Transverse colon (tissue), 4 donors: Measurements from ENCODE around the gene AQP12B. TPM values are rescaled to one million over a fixed set of nuclear protein-coding genes. Genes with fewer than 3 reads are reported as not detected.

Source experiments
- DNase-seq: peaks from one replicate; pipeline ENCODE4 v3.0.0-alpha.2; 2019
- H3K27ac ChIP-seq, 4 donors: fragments of 200-600 bp; sonication (generic); 2 replicates each; pipeline ENCODE4 v1.5.1; 2016 to 2018; ENCODE audit warnings: inconsistent platforms in 4 of 4
- H3K27me3 ChIP-seq: fragments of 200-600 bp; sonication (generic); 2 replicates; pipeline ENCODE4 v1.5.1; 2017; ENCODE audit warnings: inconsistent platforms
- H3K36me3 ChIP-seq, 4 donors: fragments of 200-600 bp; sonication (generic); 2 replicates each; pipeline ENCODE4 v1.5.1; 2017 to 2019; ENCODE audit warnings: inconsistent platforms in 4 of 4
- H3K4me1 ChIP-seq, 4 donors: fragments of 200-600 bp; sonication (generic); 2 replicates each; pipeline ENCODE4 v1.5.1; 2017 to 2020; ENCODE audit warnings: inconsistent platforms in 4 of 4
- H3K4me3 ChIP-seq, 4 donors: fragments of 200-600 bp; sonication (generic); 1 replicate in 1 of 4; 2 replicates in 3 of 4; pipeline versions ENCODE4 v1.5.1 to v1.6.1; 2017 to 2019; ENCODE audit warnings: inconsistent platforms in 4 of 4
- H3K9me3 ChIP-seq, 2 donors: fragments of 200-600 bp; sonication (generic); 2 replicates each; pipeline ENCODE4 v1.5.1; 2017 to 2019; ENCODE audit warnings: inconsistent platforms in 2 of 2
- EP300 ChIP-seq: sonication (generic); formaldehyde crosslinking; IDR thresholded peaks from one replicate; pipeline ENCODE4 v1.6.1; 2017; ENCODE audit warnings: antibody characterized with exemption, low read depth
- POLR2A ChIP-seq: fragments of 450-650 bp; IDR thresholded peaks from one replicate; pipeline ENCODE4 v1.6.1; 2016; ENCODE audit warnings: antibody characterized with exemption, mild to moderate bottlenecking, moderate library complexity
- POLR2AphosphoS5 ChIP-seq, 3 donors: sonication (generic); formaldehyde crosslinking; IDR thresholded peaks; one replicate each; pipeline ENCODE4 v1.6.1; 2016; ENCODE audit warnings: antibody characterized with exemption in 3 of 3
- WGBS, 2 donors: methylation state at CpG; one replicate each; pipeline ENCODE4 v1.1.5; 2018; ENCODE audit warnings: low coverage in 1 of 2; 5-methylcytosine and 5-hydroxymethylcytosine counted together
- in situ Hi-C, 4 donors: fragments of 200-750 bp; cut with MboI; loops; one replicate each; pipeline versions ENCODE4 v1.15.0 to v1.15.1; 2017; ENCODE audit warnings: low sequenced_read_pairs in 3 of 4, low pct_ligation_motif_present in 1 of 4, low pct_unique_long_range_greater_than_20kb in 1 of 4
- intact Hi-C: fragments of 100-400 bp; cut with DNase I; formaldehyde crosslinking; loops from one replicate; pipeline ENCODE4 v1.15.1; 2023; ENCODE audit warnings: low total_unique reads
- total RNA-seq, 4 donors: library from RNA; depleted of rRNA; stranded (reverse); fragments of >200 nt; gene quantifications; one replicate each; pipeline ENCODE4 v1.1.0, GENCODE V29; 2016
- TF ChIP-seq, protein P1 (sequence below), 5 experiments: fragments of 200-600 bp in 3 of 5; fragments of 450-650 bp in 2 of 5; sonication (generic) in 3 of 5; IDR thresholded peaks; 1 replicate in 2 of 5; 2 replicates in 3 of 5; pipeline ENCODE4 v1.5.1; 2016 to 2017; ENCODE audit warnings: antibody characterized with exemption in 5 of 5, inconsistent platforms in 3 of 5, mild to moderate bottlenecking in 2 of 5, moderate library complexity in 1 of 5

The AQP12B gene
- total RNA-seq, 4 donors from 2014 or later = 0.55 to 1.5 TPM; not detected in 2

DNA sequence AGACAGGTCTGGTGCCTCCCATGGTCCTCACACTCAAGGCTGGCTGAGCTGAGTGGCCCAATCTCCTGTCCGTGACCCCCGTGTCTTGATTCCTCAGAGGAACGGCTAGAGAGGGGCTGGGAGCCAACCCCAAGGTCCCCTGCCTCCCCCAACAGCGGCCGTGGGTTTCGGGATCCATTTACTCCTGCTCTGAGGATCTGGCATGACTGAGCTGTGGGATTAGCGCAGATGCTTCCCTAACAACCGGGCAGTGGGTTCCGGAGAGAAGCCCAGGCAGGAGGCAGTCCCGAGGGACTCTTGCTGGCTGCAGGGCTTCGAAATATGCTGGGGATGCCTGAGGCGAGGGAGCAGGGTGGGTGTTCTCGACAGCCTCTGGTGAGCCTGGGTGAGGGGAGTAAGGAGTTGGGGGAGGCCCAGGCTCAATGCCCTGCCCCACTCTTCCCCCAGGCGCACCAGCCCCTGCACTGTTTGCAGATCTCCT lies 38.5 kb downstream of the AQP12B start:
- in situ Hi-C loops (no loop called here), intact Hi-C loops (no loop called here)
- Histone ChIP-seq H3K27ac (no peak overlapping the region), H3K4me3 (no peak overlapping the region), H3K27me3 (peaks cover 54% of the 10 kb centered on the region), H3K4me1 (no peaks in the 10 kb centered on the region), H3K9me3 (no peaks in the 10 kb centered on the region), H3K36me3 (no peaks in the 10 kb centered on the region)
- TF ChIP-seq EP300 (no peak), POLR2AphosphoS5 (IDR thresholded peaks at IDR 0.05) (no peak), POLR2A (no peak)
- TF ChIP-seq, protein P1, sequence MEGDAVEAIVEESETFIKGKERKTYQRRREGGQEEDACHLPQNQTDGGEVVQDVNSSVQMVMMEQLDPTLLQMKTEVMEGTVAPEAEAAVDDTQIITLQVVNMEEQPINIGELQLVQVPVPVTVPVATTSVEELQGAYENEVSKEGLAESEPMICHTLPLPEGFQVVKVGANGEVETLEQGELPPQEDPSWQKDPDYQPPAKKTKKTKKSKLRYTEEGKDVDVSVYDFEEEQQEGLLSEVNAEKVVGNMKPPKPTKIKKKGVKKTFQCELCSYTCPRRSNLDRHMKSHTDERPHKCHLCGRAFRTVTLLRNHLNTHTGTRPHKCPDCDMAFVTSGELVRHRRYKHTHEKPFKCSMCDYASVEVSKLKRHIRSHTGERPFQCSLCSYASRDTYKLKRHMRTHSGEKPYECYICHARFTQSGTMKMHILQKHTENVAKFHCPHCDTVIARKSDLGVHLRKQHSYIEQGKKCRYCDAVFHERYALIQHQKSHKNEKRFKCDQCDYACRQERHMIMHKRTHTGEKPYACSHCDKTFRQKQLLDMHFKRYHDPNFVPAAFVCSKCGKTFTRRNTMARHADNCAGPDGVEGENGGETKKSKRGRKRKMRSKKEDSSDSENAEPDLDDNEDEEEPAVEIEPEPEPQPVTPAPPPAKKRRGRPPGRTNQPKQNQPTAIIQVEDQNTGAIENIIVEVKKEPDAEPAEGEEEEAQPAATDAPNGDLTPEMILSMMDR (IDR thresholded peaks at IDR 0.05) = no peak
- 74% methylated on average over 14 of the region's 14 CpGs; no CpG with 5 or more reads in 1 of the 2 donors for WGBS, 2 donors
- DNase-seq = no peak

DNA sequence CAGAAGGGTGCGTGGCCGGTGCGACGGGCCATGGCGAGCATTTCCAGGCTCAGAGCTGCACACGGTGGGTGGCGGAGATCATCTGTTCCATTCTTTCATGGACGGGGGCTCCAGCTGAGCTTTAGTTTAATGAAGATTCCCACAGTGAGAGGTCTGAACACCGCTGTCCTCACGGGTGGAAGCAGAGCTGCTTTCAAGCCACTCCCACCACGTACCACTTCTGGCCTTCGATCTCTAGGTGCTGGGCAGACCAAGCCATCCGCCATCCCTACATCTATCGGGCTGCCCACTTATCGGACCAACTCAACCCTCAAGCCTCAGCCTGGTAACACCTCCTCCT lies 38.9 kb downstream of the AQP12B start:
- in situ Hi-C loops = no loop called here
- H3K9me3 ChIP-seq = no peaks in the 10 kb centered on the region
- peaks cover 52% of the 10 kb centered on the region for H3K27me3 ChIP-seq
- no peaks in the 10 kb centered on the region for H3K36me3 ChIP-seq
- TF ChIP-seq POLR2AphosphoS5 (IDR thresholded peaks at IDR 0.05) (no peak), POLR2A (no peak), EP300 (no peak)
- TF ChIP-seq, protein P1 (IDR thresholded peaks at IDR 0.05) = no peak
- intact Hi-C loops = no loop called here
- no peak overlapping the region for H3K4me3 ChIP-seq
- no peak overlapping the region for H3K27ac ChIP-seq
- 89% methylated on average over 15 of the region's 15 CpGs; no CpG with 5 or more reads in 1 of the 2 donors for WGBS, 2 donors
- DNase-seq = no peak
- H3K4me1 ChIP-seq = no peaks in the 10 kb centered on the region

DNA sequence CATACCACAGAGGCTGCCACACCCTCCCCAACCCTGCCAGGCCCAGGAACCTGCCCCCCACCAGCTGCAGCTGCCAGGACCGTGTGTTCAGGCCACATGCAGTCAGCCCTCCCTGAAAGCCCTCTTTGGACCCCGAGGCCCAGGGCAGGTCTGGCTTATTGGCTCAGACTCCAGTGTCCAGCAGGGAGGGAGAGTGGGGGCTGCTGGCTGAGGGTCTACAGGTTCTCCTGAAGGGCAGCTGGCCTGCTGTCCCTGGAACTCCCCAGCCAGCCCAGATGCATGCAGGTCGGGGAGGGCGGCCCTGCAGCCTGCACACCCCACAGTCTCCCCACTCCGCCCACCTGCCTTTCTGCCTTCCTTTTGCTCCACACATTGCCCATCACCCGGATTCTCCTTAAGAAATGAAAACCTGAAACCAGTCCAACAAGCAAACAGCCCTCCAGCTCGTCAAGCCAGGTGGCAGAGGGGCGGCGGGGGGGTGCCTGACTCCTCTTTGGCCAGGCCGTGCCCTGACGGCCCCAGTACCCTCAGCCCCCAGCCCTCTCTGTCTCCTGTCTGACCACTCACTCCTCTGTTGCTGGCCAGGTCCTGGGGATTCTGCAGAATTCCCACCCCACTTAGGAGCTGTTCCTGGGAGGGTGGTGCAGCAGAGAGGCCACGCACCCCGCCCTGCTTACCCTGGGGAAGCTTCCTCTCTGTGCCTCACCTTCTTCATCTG lies 39.4 kb downstream of the AQP12B start:
- Histone ChIP-seq H3K4me1 (no peaks in the 10 kb centered on the region), H3K27ac (no peak overlapping the region), H3K36me3 (no peaks in the 10 kb centered on the region), H3K27me3 (peaks cover 47% of the 10 kb centered on the region), H3K9me3 (no peaks in the 10 kb centered on the region), H3K4me3 (no peak overlapping the region)
- no peak for DNase-seq
- 56 to 68% methylated on average over 4 to 12 of the region's 13 CpGs for WGBS, 2 donors
- in situ Hi-C loops = no loop called here
- TF ChIP-seq, protein P1 (IDR thresholded peaks at IDR 0.05) = no peak
- no peak for TF ChIP-seq POLR2AphosphoS5 (IDR thresholded peaks at IDR 0.05)
- no peak for TF ChIP-seq EP300
- TF ChIP-seq POLR2A = no peak
- intact Hi-C loops = no loop called here

DNA sequence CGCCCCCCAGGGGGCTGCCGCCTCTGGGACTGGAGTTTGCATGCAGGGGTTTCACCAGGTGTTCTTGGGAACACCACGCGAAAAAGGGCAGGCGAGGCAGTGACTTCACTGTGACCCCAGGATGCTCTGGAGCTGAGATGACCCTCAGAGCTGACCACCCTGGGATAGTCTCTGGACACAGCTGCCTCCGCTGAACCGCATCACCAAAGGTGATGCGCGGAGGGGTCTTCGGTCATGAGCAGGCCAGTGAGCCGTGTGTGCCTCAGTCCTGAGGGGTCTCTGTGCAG lies 39.9 kb downstream of the AQP12B start:
- TF ChIP-seq EP300 = no peak
- TF ChIP-seq, protein P1 (IDR thresholded peaks at IDR 0.05) = no peak
- intact Hi-C loops (no loop called here), in situ Hi-C loops (no loop called here)
- Histone ChIP-seq H3K9me3 (no peaks in the 10 kb centered on the region), H3K4me1 (no peaks in the 10 kb centered on the region), H3K4me3 (no peak overlapping the region), H3K36me3 (no peaks in the 10 kb centered on the region), H3K27ac (no peak overlapping the region), H3K27me3 (peaks cover 42% of the 10 kb centered on the region)
- 88% methylated on average over 10 of the region's 11 CpGs; no CpG with 5 or more reads in 1 of the 2 donors for whole genome bisulfite sequencing, 2 donors
- DNase-seq = no peak
